ENCODE results near the gene SHROOM3.

SHROOM3 gene

GRCh38 chr4:76538296-76538695, 103.3 kb downstream of the SHROOM3 start:
- DNase-seq (ENCODE audit: low read depth in 3 of 3, low spot score in 1 of 3), result no peak

DNA sequence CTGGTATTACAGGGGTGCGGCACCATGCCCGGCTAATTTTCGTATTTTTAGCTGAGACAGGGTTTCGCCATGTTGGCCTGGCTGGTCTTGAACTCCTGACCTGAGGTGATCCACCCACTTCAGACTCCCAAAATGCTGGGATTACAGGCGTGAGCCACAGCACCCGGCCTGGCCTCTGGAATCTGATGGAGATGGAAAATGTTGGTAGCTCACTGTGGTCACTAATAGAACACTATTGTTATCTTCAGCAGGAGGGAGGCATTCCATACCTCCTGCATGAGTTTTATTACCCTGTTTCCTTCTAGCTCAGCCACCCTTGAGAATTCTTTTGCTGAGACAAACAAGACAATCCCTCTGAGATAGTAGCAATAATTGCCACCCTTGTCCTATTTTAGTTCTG, 105.0 kb downstream of the SHROOM3 start:
- DNase-seq (ENCODE audit: low read depth in 3 of 3, low spot score in 1 of 3), result no peak

- DNase-seq (ENCODE audit: low read depth in 3 of 3, low spot score in 1 of 3), result no peak
These were observed 105.5 kb downstream of the SHROOM3 start for GRCh38 chr4:76540486-76540885.

- DNase-seq (ENCODE audit: low read depth in 3 of 3, low spot score in 1 of 3), result no peak
These were observed 108.3 kb downstream of the SHROOM3 start for GRCh38 chr4:76543378-76543777.

- DNase-seq (ENCODE audit: low read depth in 3 of 3, low spot score in 1 of 3), result no peak
These were observed 109.7 kb downstream of the SHROOM3 start for GRCh38 chr4:76544725-76545124.

- no peak for DNase-seq (ENCODE audit: low read depth in 3 of 3, low spot score in 1 of 3)
These were observed 110.3 kb downstream of the SHROOM3 start for GRCh38 chr4:76545226-76545884.

GRCh38 chr4:76546327-76546726, 111.3 kb downstream of the SHROOM3 start:
- no peak for DNase-seq (ENCODE audit: low read depth in 3 of 3, low spot score in 1 of 3)

- DNase-seq (ENCODE audit: low read depth in 3 of 3, low spot score in 1 of 3), result no peak
These were observed 112.0 kb downstream of the SHROOM3 start for GRCh38 chr4:76546759-76547742.

- DNase-seq (ENCODE audit: low read depth in 3 of 3, low spot score in 1 of 3), result no peak
These were observed 113.7 kb downstream of the SHROOM3 start for GRCh38 chr4:76548704-76549103.

GRCh38 chr4:76549765-76550164, 114.7 kb downstream of the SHROOM3 start:
- no peak for DNase-seq (ENCODE audit: low read depth in 3 of 3, low spot score in 1 of 3)

- DNase-seq (ENCODE audit: low read depth in 3 of 3, low spot score in 1 of 3), result no peak
These were observed 116.1 kb downstream of the SHROOM3 start for GRCh38 chr4:76550966-76551780.

DNA sequence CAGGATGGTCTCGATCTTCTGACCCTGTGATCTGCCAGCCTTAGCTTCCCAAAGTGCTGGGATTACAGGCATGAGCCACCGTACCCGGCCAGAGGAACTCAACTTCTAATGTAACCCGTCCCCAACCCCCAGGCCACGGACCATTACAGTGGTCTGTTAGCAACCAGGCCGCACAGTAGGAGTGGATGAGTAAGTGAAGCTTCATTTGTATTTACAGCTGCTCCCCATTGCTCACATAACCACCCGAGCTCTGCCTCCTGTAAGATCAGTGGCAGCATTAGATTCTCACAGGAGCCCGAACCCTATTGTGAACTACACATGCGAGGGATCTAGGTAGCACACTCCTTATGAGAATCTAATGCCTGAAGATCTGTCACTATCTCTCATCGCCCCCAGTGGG, 119.6 kb downstream of the SHROOM3 start:
- no peak for DNase-seq (ENCODE audit: low read depth in 3 of 3, low spot score in 1 of 3)

DNA sequence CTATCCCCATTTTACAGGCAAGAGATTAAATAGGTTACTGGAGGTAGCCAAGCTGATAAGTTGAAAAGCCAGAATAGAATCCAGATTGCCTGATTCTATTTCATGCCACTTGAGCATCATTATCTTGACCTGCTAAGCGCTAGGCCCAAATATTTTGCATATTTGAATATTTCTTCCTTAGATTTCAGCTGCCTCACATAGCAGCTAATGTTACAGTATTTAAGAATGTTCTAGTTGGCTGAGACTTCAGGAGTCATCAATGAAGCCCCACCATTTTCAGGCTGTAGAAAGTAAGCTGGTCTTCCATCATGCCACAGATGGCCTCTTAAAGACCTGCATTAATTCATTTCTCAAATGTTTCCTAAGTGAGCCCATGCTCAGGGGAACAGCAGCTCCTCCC, 121.4 kb downstream of the SHROOM3 start:
- DNase-seq (ENCODE audit: low read depth in 3 of 3, low spot score in 1 of 3), result no peak

DNA sequence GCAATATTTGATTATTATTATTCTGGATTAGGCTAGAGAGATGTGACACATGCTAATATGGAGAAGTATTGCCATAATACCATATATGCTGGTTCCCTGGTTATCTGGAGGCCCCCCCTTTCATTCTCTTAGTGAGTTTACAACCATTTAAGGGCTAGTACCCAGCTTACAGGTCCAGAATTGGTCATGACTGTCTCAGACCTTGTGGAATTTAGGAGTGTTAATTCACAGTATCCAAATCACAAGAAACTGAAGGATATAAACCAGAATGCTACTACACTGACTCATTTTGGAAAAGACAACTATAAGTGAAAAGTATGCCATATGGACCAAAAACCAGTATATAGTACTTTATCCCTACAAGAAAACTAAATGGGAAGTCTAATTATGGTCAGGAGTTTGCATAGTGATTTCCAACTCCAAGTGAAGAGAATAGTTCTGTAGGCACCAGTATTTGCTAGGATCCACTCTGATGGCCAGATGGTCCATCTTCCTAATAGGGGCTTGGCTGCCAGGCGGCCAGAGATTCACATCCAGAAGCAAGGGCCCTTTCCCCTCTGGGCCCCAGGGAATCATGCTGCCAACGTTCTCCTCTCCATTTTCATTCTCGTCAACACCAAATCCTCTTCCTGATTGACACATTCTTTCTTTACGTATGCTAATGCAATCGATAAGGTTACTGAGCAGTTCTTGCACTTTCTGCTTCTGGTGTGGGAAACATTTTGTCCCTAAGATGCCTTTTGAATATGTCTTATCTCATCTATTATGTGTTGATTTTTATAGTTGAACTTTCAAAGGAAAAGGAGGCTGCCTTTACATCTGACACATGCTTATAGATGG, 123.6 kb downstream of the SHROOM3 start:
- DNase-seq (ENCODE audit: low read depth in 3 of 3, low spot score in 1 of 3), result no peak

- DNase-seq (ENCODE audit: low read depth in 3 of 3, low spot score in 1 of 3), result no peak
These were observed 124.4 kb downstream of the SHROOM3 start for GRCh38 chr4:76559236-76560071.

DNA sequence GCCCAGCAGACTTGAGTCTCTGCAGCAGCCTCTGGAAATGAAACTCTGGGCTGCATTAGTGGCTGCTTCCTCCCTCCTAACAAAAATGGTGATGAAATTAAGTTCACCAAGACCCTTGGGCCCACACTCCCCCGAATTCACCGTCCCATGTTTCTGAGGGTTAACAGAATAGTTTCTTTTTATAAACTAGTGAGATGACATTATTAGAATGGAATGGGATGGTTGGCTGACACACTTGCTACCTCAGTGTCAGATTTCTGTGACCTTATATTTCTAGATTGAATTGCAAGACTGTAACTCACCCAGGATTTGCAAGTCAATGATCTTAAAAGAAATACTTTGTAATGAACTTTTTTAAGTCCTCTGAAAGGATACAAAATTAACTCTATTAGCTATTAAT, 127.1 kb downstream of the SHROOM3 start:
- DNase-seq (ENCODE audit: low read depth in 3 of 3, low spot score in 1 of 3), result no peak

- DNase-seq (ENCODE audit: low read depth in 3 of 3, low spot score in 1 of 3), result no peak
These were observed 127.9 kb downstream of the SHROOM3 start for GRCh38 chr4:76562836-76563453.

DNA sequence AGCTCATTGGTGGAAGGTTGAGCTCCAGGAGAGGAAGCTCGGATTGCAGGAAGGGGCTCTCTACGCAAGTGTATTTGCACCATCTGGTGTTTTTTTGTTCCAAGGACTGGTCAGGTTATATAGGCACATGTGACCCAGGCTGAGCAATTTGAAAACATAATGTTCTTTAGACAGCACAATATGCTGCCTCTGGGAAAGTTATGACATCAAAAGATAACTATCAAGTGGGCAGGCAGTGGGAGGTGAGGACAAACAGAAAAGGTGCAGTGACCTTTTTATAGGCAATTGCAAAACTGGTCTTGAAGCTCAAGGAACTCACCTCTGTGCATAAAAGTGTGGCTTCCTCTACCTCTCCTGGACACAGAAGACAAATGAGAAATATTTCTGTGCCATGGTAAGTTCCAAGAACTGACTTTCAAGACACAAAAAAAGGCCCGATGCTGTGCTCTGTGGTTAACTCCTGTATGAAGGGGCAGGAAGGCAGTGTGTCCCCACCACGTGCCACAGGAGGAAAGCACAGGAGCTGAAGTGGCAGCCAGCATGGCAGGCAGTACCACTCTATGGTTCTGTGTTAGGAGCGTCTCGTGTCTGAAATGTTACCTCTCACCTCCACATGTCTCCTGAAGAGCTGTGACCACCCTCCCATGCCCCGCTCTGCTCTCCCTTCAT, 128.6 kb downstream of the SHROOM3 start:
- DNase-seq (ENCODE audit: low read depth in 3 of 3, low spot score in 1 of 3), result no peak

Measured in stimulated activated CD4-positive, alpha-beta T cell treated with anti-CD3 and anti-CD28 coated beads, TNF-alpha, amount 100 ng/mL, for 1 hour (primary cell).